Stimulated activated CD8-positive, alpha-beta memory T cell treated with anti-CD3 and anti-CD28 coated beads, Interleukin-15, amount 100 ng/mL, for 4 hours (primary cell): ENCODE results near the gene LAX1.
"Not testable (repeated sequence)": the region's sequence is repeated elsewhere in the genome, so short reads cannot be mapped to it uniquely, and the experiment has no call there.

ENCODE experiments used
- DNase-seq, 2 donors: peaks; one replicate each; pipeline ENCODE4 v3.0.0-alpha.2; 2020; ENCODE audit warnings: low read depth in 2 of 2

LAX1 gene

DNA sequence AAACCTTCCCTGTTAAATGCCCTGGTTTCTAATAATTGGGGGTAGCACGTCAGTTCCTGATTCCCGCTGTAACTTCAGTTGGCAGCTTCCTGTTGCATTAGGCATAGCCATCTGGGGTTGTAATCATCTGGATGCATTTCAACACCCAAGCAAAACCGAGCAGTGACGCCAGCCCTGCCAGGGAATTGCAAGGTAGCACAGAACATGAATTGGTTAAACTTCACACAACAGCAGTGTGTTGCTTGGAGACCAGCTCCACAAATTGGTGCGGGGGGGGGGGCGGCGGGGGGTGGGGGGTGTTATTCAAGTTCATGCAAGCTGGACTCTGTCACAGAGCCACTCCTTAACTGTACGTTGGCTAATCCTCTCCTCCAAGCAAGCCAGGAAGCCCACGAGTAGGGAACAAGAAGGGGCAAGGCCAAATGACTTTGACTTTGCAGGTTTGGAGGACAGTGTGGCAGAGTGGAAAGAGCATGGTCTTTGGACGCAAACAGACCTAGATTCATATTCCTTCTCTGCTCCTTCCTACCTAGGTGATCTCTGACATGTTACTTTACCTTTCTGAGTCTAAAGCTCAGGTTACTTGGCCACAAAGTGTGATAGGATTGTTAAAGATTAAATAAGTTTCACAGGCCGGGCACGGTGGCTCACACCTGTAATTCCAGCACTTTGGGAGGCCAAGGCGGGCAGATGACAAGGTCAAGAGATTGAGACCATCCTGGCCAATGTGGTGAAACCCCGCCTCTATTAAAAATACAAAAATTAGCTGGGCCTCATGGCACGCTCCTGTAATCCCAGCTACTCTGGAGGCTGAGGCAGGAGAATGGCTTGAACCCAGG is 4.7 kb downstream of the LAX1 start:
- no peak for DNase-seq

DNA sequence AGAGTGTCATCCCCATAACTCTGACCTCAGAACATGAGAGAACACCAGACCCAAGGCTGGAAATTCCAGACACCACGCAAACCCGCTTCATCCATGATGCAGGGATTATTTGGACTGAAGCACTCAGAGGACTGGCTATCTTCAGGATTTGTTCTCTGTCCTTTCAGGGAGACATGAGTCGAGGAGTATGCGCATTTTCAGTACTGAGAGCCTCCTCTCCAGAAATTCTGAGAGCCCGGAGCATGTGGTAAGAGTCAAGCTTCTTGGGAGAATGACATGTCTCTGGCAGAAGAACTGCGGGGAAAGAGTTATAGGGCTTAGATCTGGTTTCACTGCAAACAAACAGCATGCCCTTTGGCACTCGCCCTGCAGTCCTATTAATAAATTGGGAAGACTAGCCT is 6.9 kb downstream of the LAX1 start:
- DNase-seq, result no peak

DNA sequence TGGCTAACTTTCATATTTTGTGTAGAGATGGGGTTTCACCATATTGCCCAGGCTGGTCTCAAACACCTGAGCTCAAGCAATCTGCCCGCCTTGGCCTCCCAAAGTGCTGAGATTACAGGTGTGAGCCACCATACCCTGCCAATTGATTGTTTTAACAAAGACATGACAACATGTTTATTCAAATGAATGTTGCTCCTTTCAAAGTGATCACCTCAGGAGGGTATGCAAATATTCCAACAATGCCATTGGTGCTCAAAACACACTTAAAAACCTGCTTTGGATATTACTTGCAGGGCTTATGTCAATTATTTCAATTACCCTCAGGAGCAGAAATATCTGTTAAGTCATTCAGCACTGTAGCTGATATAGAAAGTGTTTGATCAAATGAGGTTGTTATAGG is 7.9 kb downstream of the LAX1 start:
- DNase-seq, result no peak

DNA sequence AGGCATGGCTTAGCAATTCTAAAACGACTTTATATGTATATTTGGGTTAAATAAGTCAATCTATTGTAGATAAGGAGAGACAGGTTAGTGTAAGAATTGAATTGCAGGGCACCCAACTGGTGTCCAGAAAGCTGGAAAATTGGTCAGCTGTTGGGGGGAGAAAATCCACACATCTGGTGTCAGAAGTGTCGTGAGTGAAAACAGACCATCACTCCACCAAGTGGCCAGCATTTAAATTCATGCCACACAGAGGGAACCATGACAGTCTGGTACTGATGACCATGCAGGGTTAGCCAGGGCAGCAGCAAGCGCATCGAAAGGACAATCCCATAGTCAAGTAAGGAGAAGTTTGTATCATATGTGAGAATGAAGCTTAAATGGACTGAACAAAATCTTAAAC is 11.7 kb downstream of the LAX1 start:
- DNase-seq, result no peak

DNA sequence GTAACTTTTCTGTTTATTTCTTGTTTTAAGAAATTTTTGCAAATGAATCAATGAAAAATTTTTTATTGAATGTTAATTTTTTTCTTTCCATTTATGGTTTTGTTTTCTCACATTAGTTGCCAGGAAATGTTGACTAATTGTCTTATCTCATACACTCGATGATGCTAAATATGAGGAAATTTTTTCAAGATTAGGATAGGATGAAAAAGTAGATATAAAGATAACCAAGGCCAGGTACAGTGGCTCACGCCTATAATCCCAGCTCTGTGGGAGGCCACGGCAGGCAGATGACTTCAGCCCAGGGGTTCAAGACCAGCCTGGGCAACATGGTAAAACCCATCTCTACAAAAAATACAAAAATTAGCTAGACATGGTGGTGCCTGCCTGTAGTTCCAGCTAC is 12.6 kb downstream of the LAX1 start:
- DNase-seq, result no peak

DNA sequence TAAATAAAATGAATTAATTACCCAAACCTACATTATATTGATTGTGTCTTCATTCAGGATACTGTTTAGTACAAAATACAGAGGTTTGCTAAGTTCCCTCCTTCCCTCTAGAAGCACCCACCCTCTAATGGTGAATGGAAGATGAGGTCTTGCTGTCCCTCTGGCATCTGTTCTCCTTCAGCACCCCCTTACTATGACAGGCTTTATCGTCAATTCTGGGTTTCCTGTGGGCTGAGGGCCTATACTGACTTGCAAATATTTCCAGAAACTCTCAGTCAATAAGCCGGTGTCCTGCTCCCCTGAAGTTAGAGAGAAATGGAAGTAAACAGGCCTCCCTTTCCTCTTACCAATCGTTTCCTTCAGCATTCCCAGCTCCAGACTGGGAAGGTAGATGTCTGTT is 13.2 kb downstream of the LAX1 start:
- no peak for DNase-seq

DNA sequence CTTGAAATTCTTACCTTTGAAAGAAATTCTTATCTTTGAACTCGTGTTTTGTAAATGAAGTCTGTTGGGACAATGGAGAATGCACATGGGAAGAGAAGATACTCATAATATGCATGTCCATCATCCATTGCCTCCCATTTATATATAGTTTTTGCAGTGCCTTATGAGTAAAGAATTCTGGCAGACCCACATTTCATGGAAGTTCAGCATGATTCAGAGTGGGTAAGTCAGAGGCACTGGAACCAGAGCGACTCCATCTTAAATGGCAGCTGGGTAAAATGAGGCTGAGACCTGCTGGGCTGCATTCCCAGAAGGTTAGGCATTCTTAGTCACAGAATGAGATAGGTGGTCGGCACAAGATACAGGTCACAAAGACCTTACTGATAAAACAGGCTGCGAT is 13.8 kb downstream of the LAX1 start:
- no peak for DNase-seq

DNA sequence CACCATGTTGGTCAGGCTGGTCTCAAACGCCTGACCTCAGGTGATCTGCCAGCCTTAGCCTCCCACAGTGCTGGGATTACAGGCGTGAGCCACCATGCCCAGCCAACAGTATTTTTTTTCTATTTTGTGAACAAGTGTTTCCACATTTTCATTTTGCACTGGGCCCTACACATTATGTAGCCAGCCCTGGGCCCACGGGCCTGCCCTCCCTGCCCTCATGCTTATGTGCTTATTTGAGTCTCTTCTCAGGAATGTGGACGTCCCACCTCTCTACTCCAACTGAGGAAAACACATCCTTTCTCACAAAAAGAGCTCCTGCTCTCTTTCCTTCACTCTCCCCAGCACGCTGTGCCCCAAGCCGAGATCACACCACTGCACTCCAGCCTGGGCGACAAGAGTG is 17.0 kb downstream of the LAX1 start:
- DNase-seq, result no peak

DNA sequence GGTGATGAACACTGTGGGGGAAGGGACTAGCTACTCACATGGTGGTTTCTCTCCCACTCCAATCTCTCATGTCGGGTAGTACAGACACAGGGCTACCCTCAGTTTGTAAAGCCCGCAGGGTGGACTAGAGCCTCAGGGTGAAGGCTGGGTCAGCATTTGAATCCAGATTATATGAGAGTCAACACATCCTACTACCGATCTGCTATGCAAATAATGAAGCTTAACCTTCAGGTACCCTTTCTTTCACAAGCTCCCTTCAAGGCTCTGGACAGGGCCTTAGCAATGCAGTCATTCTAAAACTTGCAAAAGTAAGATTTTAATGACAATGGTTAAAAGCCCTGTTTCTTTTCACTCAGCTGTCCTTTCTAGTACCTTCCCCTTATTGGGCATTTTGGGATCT is 25.0 kb downstream of the LAX1 start:
- no peak for DNase-seq

DNA sequence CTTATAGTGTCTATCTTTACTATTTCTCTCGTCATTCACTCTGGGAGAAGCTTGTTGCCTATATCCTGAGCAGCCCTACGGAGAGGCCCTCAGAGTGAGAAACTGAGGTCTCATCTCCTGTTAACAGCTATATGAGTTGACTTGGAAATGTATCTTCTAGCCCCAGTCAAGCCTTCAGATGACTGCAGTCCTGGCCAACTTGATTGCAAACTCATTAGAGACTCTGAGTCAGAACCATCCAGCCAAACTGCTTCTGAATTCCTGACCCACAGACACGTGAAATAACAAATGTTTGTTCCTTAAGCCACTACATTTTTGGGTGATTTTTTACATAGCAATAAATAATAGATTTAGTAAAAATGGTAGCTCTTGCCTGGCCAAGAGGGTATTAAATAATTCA is 26.5 kb downstream of the LAX1 start:
- no peak for DNase-seq

DNA sequence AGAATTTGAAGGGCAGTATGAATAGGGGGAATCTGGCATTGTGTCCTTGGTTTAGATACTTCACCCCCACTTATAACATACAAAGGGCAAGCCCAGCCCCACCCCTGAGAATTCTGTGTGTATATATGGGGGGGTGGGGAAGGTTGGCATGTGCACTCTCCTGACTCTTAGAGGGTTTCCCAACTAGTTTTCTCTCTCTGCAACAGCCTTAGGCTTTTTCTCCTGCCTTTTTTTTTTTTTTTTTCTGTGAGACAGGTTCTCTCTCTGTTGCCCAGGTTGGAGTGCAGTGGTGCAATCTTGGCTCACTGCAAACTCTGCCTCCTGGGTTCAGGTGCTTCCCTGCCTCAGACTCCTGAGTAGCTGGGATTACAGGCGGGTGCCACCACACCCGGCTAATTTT is 27.5 kb downstream of the LAX1 start:
- DNase-seq, result no peak

DNA sequence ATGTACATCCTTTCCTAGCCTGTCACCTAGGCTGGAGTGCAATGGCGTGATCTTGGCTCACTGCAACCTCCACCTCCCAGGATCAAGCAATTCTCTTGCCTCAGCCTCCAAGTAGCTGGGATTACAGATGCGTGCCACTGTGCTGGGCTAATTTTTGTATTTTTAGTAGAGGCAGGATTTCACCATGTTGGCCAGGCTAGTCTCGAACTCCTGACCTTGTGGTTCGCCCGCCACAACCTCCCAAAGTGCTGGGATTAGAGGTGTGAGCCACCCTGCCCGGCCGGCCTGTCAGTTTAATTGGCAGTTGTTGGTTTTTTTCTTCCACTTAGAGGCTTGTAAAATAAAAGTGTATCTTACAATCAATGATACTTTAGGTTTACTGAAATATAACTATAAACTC is 28.6 kb downstream of the LAX1 start:
- not testable (repeated sequence) for DNase-seq

DNA sequence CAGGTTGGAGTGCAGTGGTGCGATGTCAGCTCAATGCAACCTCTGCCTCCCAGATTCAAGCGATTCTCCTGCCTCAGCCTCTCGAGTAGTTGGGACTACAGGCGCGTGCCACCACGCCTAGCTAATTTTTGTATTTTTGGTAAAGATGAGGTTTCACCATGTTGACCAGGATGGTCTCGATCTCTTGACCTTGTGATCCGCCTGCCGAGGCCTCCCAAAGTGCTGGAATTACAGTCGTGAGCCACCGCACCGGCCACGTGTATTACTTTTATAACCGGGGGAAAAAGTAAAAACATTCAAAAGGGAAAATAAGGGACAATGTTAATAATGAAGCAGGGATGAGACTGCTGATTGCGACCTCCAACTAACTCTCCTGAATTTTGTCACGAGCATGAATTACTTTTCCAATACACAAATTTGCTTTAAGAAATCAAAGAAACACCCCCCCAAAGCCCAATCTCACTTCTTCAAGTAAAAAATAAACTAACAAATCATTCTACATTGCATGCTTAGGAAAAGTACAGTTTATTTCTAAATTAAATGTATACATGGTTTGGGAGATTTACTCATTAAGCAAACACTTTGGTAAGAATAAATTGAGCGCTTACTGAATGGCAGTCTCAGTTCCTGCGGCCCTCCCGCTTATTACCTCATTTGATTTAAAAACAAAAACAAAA is 29.9 kb downstream of the LAX1 start:
- no peak for DNase-seq

DNA sequence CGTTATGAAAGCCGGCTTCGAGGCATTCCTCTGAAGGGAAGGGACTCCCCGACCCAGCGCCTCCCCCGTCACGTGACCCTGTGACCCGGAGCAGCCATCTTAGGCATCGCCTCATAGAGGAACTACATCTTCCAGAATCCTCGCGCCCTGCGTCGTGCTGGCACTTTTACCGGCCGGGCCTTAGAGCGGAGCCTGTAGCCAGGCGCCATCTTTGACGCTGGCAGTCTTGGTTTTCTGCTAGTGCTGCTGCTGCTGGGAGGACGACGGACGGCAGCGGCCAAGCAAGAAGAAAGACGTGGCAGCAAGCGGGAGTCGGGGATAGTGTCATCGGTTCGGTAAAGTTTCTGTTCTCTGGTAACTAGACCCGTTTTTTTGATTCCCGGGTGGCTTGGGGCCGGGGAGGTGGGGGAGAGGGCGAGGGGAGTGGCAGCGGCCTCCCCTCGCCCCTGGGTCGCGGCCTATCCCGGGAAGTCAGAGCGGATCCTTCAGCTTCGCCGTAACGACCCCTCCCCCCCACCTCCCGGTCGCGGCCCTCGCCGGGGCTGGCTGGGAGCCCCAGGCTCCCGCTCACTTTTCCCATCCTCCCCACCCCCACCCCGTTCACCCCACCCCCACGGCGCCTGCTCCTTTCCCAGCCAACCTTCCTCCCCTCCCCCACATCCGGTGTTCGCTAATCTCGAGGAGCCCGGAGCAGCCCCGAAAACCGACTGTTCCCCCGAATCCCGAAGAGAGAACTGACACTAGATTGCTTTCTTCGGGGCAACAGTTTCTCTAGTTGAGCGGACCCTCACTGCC is 30.7 kb downstream of the LAX1 start, which contains the start of the genes ZBED6 and ZC3H11A:
Gene ZBED6, plus strand, starts transcription at position 183 of the 795 bp plus-strand sequence. CDS start 1,900 bp downstream, outside the sequence.
Gene ZC3H11A, plus strand, starts transcription at position 183 of the 795 bp plus-strand sequence. CDS start 21,448 bp downstream, outside the sequence.
- DNase-seq, result peak; percentile 94 to 99

DNA sequence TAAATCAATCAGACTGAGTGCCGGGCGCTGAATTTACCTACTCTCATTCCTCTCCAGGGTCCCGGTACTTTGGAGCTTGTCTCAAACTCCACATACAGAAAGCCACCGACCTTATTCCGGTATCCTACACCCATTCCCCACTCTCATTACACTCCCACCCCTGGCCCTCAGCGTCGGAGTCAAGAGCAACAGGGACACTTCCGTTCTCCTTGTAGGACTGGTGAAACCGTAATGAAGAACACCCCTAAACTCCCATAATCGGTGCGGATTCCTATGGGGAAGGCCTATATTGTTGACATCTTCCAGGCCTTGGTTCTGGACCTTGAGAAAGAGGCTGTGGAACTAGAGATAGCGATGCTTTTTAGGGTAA is 31.2 kb downstream of the LAX1 start:
- DNase-seq, result peak in 1 of 2 donors; percentile 1

DNA sequence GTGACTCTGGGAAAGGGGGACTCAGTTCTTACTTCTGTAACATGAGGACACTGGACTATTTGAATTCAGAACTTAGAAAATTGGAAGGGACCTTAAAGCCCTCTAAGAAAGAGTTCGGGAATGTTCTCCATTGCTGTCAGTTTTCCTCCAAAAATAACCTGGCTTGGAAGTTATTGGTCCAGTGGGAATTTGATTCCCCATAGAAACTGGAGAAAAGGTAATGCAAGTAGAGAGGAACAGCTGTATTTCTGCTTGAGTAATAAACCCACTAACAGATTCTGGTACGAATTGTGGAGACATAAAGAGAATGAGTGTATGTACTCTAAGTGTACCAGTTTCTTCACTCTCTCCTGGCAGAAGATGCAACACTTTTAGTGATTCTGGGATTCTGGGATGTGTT is 32.2 kb downstream of the LAX1 start:
- no peak for DNase-seq

DNA sequence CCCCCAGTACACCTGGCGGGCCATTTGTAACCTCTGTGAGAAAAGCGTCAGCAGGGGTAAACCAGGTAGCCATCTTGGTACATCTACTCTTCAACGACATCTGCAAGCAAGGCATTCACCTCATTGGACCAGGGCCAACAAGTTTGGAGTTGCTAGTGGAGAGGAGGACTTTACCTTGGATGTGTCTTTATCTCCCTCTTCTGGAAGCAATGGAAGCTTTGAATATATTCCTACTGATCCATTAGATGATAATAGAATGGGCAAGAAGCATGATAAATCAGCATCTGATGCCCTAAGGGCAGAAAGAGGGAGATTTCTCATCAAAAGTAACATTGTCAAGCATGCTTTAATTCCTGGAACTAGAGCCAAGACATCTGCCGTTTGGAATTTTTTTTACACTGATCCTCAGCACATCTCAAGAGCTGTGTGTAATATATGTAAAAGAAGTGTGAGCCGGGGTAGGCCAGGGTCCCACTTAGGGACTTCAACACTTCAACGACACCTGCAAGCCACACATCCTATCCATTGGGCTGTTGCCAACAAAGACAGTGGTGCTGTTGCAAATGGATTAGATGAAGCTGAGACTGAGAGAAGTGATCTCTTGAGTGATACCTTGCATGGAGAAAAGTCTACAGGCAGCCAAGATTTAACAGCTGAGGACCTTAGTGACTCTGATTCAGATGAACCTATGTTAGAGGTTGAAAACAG is 33.1 kb downstream of the LAX1 start:
- no peak for DNase-seq

DNA sequence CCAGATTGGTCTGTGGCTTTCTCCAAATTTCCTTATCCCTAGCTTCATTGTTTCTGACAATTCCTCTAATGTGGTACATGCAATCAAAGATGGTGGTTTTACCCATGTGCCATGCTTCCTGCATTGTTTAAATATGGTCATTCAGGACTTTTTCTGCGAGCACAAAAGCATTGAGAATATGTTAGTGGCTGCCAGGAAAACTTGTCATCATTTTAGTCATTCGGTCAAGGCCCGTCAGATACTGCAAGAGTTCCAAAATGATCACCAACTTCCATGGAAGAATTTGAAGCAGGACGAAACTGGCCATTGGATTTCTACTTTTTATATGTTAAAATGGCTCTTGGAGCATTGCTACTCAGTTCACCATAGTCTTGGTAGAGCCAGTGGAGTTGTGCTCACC is 34.2 kb downstream of the LAX1 start:
- no peak for DNase-seq

DNA sequence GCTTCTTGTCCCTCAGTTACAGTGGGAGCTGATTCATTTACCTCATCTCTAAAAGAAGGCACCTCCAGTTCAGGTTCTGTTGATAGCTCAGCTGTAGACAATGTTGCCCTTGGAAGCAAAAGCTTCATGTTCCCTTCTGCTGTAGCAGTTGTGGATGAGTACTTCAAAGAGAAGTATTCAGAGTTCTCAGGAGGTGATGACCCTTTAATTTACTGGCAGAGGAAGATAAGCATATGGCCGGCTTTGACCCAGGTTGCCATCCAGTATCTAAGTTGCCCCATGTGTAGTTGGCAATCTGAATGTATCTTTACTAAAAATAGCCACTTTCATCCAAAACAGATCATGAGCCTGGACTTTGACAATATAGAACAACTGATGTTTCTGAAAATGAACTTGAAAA is 35.0 kb downstream of the LAX1 start:
- DNase-seq, result no peak

DNA sequence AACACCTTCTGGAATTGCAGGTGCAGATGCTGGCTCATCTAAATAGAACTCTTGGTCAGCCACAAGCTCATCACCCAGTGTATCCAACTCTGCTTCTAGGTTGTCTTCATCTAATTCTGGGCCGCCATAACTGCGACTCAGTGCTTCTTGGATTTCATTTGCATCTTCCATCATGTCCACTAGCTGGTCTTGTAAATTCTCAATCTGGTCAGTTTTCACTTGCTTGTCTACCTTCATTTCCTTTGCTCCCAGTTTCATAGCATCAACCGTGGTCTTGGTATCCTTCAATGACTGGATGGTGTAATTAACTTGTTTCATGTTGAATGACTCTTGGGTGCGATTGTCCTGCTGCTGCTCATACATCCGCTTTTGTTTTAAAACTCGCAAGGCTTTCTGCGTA is 40.7 kb downstream of the LAX1 start:
- no peak for DNase-seq

DNA sequence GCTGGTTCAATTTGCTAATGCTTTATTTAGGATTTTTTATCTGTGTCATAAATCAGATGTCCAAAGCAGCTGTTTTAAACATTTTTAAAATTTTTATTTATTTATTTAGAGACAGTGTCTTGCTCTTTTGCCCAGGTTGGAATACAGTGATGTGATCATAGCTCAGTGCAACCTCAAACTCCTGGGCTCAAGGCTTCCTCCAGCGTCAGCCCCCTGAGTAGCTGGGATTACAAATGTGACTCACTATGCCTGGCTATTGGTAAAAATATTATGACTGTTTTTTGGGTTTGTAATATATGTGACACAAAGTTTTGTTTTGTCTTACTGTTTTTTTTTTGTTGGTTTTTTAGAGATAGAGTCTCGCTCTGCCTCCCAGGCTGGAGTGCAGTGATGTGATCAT is 42.2 kb downstream of the LAX1 start:
- DNase-seq, result no peak
